Glomerular endothelial cell (primary cell): ENCODE results near the gene LAMA5. TPM values are rescaled to one million over a fixed set of nuclear protein-coding genes. Genes with fewer than 3 reads are reported as not detected.

Experiments used
- DNase-seq: peaks from one replicate; pipeline ENCODE4 v3.0.0-alpha.2; 2011; ENCODE audit warnings: low read depth, low spot score; ENCODE audit errors: extremely low read depth
- total RNA-seq: library from RNA; depleted of rRNA; stranded (reverse); fragments of >200 nt; gene quantifications from 2 replicates; pipeline ENCODE4 v1.2.3, GENCODE V29; 2015

LAMA5 gene
- total RNA-seq, 1 donor from 2014 or later = 453 TPM

GRCh38 chr20:62348604-62349003, 18.5 kb downstream of the LAMA5 start:
- DNase-seq = no peak

GRCh38 chr20:62347445-62347844, 19.7 kb downstream of the LAMA5 start:
- no peak for DNase-seq

- no peak for DNase-seq
These were observed 20.0 kb downstream of the LAMA5 start for GRCh38 chr20:62347151-62347404.

- DNase-seq = no peak
These were observed 20.5 kb downstream of the LAMA5 start for GRCh38 chr20:62346398-62347150.

GRCh38 chr20:62345681-62346370, 21.3 kb downstream of the LAMA5 start:
- no peak for DNase-seq

GRCh38 chr20:62344782-62345181, 22.3 kb downstream of the LAMA5 start:
- no peak for DNase-seq

GRCh38 chr20:62344092-62344491, 23.0 kb downstream of the LAMA5 start:
- DNase-seq = no peak

GRCh38 chr20:62342910-62343309, 24.2 kb downstream of the LAMA5 start:
- no peak for DNase-seq

GRCh38 chr20:62339647-62340062, 27.5 kb downstream of the LAMA5 start:
- no peak for DNase-seq

- DNase-seq = no peak
These were observed 28.9 kb downstream of the LAMA5 start for GRCh38 chr20:62338294-62338620.

- no peak for DNase-seq
These were observed 29.4 kb downstream of the LAMA5 start for GRCh38 chr20:62337558-62338293.

- no peak for DNase-seq
These were observed 30.1 kb downstream of the LAMA5 start for GRCh38 chr20:62336775-62337557.

GRCh38 chr20:62336329-62336728, 30.8 kb downstream of the LAMA5 start:
- DNase-seq = no peak

GRCh38 chr20:62335532-62335931, 31.6 kb downstream of the LAMA5 start:
- DNase-seq = no peak

- no peak for DNase-seq
These were observed 32.2 kb downstream of the LAMA5 start for GRCh38 chr20:62334881-62335280.

GRCh38 chr20:62333820-62334595, 33.1 kb downstream of the LAMA5 start:
- no peak for DNase-seq

GRCh38 chr20:62332989-62333819, 33.9 kb downstream of the LAMA5 start:
- no peak for DNase-seq

- no peak for DNase-seq
These were observed 34.7 kb downstream of the LAMA5 start for GRCh38 chr20:62332421-62332820.

- DNase-seq = no peak
These were observed 35.8 kb downstream of the LAMA5 start for GRCh38 chr20:62331347-62331746.
